Measurements from ENCODE around the gene GPR62. TPM values are rescaled to one million over a fixed set of nuclear protein-coding genes. Genes with fewer than 3 reads are reported as not detected.

Gene GPR62
- total RNA-seq, 4 donors from 2014 or later, result 0.94 TPM; not detected in 3

GRCh38 chr3:51978143-51978502 lies 22.9 kb downstream of the GPR62 start:
- TF ChIP-seq, protein P1, sequence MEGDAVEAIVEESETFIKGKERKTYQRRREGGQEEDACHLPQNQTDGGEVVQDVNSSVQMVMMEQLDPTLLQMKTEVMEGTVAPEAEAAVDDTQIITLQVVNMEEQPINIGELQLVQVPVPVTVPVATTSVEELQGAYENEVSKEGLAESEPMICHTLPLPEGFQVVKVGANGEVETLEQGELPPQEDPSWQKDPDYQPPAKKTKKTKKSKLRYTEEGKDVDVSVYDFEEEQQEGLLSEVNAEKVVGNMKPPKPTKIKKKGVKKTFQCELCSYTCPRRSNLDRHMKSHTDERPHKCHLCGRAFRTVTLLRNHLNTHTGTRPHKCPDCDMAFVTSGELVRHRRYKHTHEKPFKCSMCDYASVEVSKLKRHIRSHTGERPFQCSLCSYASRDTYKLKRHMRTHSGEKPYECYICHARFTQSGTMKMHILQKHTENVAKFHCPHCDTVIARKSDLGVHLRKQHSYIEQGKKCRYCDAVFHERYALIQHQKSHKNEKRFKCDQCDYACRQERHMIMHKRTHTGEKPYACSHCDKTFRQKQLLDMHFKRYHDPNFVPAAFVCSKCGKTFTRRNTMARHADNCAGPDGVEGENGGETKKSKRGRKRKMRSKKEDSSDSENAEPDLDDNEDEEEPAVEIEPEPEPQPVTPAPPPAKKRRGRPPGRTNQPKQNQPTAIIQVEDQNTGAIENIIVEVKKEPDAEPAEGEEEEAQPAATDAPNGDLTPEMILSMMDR (IDR thresholded peaks at IDR 0.05; ENCODE audit: low read depth), result no peak

GRCh38 chr3:51980253-51980652 lies 25.1 kb downstream of the GPR62 start:
- TF ChIP-seq, protein P1 (IDR thresholded peaks at IDR 0.05; ENCODE audit: low read depth), result no peak

GRCh38 chr3:51982352-51982837 lies 27.2 kb downstream of the GPR62 start:
- TF ChIP-seq, protein P1 (IDR thresholded peaks at IDR 0.05; ENCODE audit: low read depth), result no peak

GRCh38 chr3:51982838-51983577 lies 27.8 kb downstream of the GPR62 start, which contains the start of gene ACY1:
TSS of gene ACY1 (plus strand) at chr3:51983535. CDS start at chr3:51984065, 530 bp downstream.
- TF ChIP-seq, protein P1 (IDR thresholded peaks at IDR 0.05; ENCODE audit: low read depth), result no peak

GRCh38 chr3:51983578-51984268 lies 28.5 kb downstream of the GPR62 start:
- TF ChIP-seq, protein P1 (IDR thresholded peaks at IDR 0.05; ENCODE audit: low read depth), result no peak

- TF ChIP-seq, protein P1 (IDR thresholded peaks at IDR 0.05; ENCODE audit: low read depth), result no peak
Measured at GRCh38 chr3:51984269-51984647, 29.1 kb downstream of the GPR62 start.

- TF ChIP-seq, protein P1 (IDR thresholded peaks at IDR 0.05; ENCODE audit: low read depth), result no peak
Measured at GRCh38 chr3:51985063-51985462, 29.9 kb downstream of the GPR62 start.

All from subcutaneous adipose tissue (tissue), 4 donors.